Activated T-helper 9 cell treated with anti-CD3 and anti-CD28 coated beads, Interleukin-2, amount 50 U/mL, for 16 hours (primary cell): ENCODE results near the gene ALDH1L1.

Experiments
- DNase-seq: peaks from one replicate; pipeline ENCODE4 v3.0.0-alpha.2; 2020; ENCODE audit warnings: low read depth

ALDH1L1 gene

GRCh38 chr3:126119976-126120375, 60.4 kb downstream of the ALDH1L1 start:
- no peak for DNase-seq

- DNase-seq, result no peak
These were observed 61.2 kb downstream of the ALDH1L1 start for GRCh38 chr3:126119008-126119675.

GRCh38 chr3:126118591-126118990, 61.8 kb downstream of the ALDH1L1 start:
- no peak for DNase-seq

DNA sequence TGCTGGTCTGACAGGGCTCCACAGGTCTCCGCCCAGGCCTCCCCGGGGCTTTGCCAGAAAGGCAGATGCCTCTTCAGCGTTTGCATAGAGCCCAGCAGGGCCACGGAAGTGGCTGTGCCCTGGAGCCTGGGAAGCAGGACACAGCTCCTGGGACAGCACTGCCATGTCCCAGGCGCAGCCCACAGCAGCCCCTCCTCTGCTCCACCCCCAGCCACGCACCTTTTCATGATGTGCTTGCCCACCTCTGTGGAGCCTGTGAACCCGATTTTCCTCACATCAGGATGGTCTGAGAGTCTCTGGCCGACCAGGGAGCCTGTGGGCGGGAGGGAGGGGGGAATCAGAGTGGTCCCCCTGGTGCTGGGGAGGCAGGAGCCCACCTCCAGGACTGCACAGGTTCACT, 62.6 kb downstream of the ALDH1L1 start:
- DNase-seq, result no peak

GRCh38 chr3:126117212-126117611, 63.2 kb downstream of the ALDH1L1 start:
- DNase-seq, result no peak

DNA sequence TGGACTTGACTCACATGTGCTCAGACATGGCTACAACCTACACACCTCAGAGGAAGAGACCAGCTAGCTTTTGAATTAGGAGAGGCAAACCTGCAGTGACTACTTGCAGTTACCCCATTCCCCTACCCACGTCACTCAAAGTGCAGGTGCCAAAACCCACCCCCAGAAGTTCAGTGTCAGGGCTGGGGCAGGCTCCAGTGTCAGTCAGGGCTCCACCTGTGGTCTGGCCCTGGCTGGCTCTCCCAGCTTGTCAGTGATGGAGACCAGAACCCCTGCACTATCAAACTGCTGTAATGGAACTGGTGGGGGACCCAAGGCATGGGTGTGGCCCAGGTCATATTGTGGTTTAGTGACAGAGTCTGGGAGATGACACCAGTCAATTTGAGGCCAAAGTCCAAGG, 63.9 kb downstream of the ALDH1L1 start:
- no peak for DNase-seq

- no peak for DNase-seq
These were observed 65.7 kb downstream of the ALDH1L1 start for GRCh38 chr3:126114443-126115386.

- no peak for DNase-seq
These were observed 66.5 kb downstream of the ALDH1L1 start for GRCh38 chr3:126113733-126114442.

GRCh38 chr3:126113238-126113555, 67.2 kb downstream of the ALDH1L1 start:
- no peak for DNase-seq

DNA sequence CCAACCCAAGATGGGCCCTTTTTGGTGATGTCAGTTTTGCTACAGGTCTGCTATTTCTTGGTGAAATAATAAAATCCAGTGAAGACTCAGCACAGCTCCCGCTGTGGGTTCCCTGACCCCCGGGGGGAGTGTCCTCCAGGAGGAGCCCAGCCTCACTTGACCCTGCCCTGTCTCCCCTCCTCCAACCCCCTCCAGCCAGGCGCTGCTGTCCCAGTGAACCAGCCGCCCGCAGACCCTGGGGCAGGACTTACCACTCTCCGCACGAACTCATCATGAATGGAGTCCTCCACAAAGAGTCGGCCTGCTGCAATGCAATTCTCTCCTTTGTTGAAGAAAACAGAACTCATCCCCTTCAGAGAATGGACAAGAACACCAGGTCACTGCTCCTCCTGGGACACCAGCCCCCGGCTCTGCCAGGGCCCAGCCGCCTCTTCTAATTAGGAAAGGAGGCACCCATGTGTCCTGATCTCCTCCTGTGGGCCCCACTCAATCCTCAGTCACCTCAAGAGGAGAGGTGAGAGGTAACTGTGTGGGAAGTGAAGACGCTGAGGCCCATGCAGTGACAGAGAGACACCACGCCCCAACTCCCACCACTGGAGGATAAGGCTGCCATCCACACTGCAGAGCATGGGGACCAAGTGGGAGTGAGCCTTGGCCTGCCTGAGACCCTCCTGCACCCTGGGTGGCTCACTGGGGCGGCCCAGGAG, 67.7 kb downstream of the ALDH1L1 start:
- no peak for DNase-seq

DNA sequence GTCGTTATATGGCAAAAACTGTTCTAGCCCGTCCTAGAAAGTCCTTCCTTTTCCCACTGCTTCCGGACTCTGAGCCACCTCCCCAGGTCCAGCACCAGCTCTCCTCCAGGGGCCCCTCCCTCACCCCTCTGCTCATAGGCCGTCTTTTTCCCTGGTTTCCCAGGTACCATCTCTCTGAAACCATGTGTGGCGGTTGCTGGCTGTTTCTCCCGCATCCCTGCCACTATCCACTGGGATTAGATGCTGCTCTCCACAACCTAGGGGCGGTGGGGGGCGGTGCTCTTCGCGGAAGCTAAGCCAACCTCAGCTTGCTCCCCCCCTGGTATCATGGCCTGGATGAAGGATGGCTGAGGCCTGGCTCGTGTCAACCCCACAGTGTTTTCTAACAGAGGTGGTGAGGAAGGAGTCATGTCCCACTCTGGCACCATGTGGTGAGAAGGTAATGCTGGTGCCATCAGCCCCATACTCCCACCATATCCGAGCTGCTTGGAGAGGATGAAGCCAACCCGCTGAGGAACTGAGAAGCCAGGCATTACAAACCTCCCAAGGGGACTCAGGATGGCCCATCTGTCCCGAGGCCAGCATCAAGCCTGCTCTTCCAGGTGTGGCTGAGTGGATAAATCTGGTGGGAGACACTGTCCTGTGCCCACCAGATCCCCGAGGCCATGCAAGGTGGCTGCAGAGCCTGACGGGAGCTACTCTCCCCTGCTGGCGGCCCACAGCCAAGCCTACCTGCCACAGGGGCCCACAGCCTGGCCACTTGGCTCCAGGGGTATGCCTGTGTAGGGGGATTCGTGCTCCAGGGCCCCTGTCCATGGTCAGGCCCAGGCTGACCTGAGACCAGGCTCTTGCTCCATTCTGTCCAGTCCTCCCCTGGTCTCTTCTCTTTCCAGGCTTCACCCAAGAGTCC, 68.6 kb downstream of the ALDH1L1 start:
- DNase-seq, result no peak

GRCh38 chr3:126111126-126111551, 69.2 kb downstream of the ALDH1L1 start:
- no peak for DNase-seq

GRCh38 chr3:126110431-126111125, 69.8 kb downstream of the ALDH1L1 start:
- no peak for DNase-seq

- DNase-seq, result no peak
These were observed 70.5 kb downstream of the ALDH1L1 start for GRCh38 chr3:126109880-126110235.

GRCh38 chr3:126109146-126109879, 71.1 kb downstream of the ALDH1L1 start:
- no peak for DNase-seq

- no peak for DNase-seq
These were observed 71.7 kb downstream of the ALDH1L1 start for GRCh38 chr3:126108676-126109050.

DNA sequence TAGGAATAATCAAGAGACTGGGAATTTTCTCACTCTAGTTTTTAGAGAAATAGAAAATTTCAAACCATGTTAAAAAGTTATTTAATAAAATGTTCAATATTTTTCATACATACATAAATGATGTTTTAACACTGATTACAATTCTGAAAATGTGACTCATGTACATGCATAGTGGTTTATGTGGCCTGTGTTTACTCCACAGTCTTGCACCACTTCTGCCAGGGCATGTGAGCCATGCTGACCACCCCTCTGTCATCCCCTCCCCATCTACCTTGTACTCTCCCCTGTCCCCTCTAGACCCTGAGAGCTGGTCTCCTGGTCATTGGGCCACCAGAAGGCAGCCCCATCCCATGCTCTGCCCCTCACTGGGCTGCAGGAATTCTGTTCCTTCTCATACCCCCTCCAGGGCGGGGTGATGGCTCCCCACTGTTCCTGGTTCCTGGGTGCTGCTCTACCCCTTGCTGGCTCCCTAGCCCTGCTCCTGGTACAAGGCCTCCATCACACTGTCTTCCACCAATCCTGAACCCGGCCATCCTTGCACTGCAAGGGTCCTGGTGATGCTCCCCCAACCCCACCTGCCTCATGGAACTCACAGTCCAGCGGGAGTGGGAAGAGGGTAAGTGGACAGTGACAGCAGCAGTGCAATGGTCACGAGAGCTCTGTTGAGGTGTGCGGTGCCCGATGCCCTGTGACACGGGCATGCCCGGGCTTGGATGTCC, 72.3 kb downstream of the ALDH1L1 start:
- DNase-seq, result no peak

- DNase-seq, result no peak
These were observed 73.0 kb downstream of the ALDH1L1 start for GRCh38 chr3:126107203-126107939.
